ENCODE results near the gene SLC50A1. TPM values are rescaled to one million over a fixed set of nuclear protein-coding genes. Genes with fewer than 3 reads are reported as not detected.
"Not testable (repeated sequence)": the region's sequence is repeated elsewhere in the genome, so short reads cannot be mapped to it uniquely, and the experiment has no call there.

The SLC50A1 gene
- total RNA-seq, 1 donor from 2014 or later, result 43.9 TPM

GRCh38 chr1:155166471-155167165 is 31.0 kb downstream of the SLC50A1 start:
- Mint-ChIP-seq H3K36me3 (ENCODE audit: low read depth, unreplicated experiment) (peaks cover 12% of the 10 kb centered on the region), H3K9me3 (ENCODE audit: unreplicated experiment) (no peaks in the 10 kb centered on the region), H3K27ac (ENCODE audit: unreplicated experiment) (peak overlapping the region; percentile 98), H3K27me3 (ENCODE audit: unreplicated experiment) (peaks cover 6% of the 10 kb centered on the region), H3K4me1 (ENCODE audit: unreplicated experiment) (peaks cover 18% of the 10 kb centered on the region), H3K4me3 (ENCODE audit: unreplicated experiment) (peak overlapping the region; percentile 85)
- DNase-seq (ENCODE audit: low spot score), result peak; percentile 84
- no peak for TF ChIP-seq CTCF (IDR thresholded peaks at IDR 0.05; ENCODE audit: unreplicated experiment)

- Mint-ChIP-seq H3K27ac (ENCODE audit: unreplicated experiment) (peak overlapping the region; percentile 95), H3K36me3 (ENCODE audit: low read depth, unreplicated experiment) (peaks cover 18% of the 10 kb centered on the region), H3K9me3 (ENCODE audit: unreplicated experiment) (no peaks in the 10 kb centered on the region), H3K4me1 (ENCODE audit: unreplicated experiment) (peaks cover 25% of the 10 kb centered on the region), H3K4me3 (ENCODE audit: unreplicated experiment) (peak overlapping the region; percentile 85), H3K27me3 (ENCODE audit: unreplicated experiment) (peaks cover 6% of the 10 kb centered on the region)
- peak; percentile 75 for TF ChIP-seq CTCF (IDR thresholded peaks at IDR 0.05; ENCODE audit: unreplicated experiment)
- DNase-seq (ENCODE audit: low spot score), result peak; percentile 92
Measured at GRCh38 chr1:155167166-155168104, 31.8 kb downstream of the SLC50A1 start.

- peak; percentile 4 for TF ChIP-seq CTCF (IDR thresholded peaks at IDR 0.05; ENCODE audit: unreplicated experiment)
- H3K36me3 Mint-ChIP-seq (ENCODE audit: low read depth, unreplicated experiment), result peaks cover 20% of the 10 kb centered on the region
- not testable (repeated sequence) for H3K4me3 Mint-ChIP-seq (ENCODE audit: unreplicated experiment); DNase-seq (ENCODE audit: low spot score); H3K27me3 Mint-ChIP-seq (ENCODE audit: unreplicated experiment); H3K9me3 Mint-ChIP-seq (ENCODE audit: unreplicated experiment)
- peaks cover 28% of the 10 kb centered on the region for H3K4me1 Mint-ChIP-seq (ENCODE audit: unreplicated experiment)
- peak overlapping the region; percentile 95 for H3K27ac Mint-ChIP-seq (ENCODE audit: unreplicated experiment)
Measured at GRCh38 chr1:155168105-155168445, 32.4 kb downstream of the SLC50A1 start.

GRCh38 chr1:155168456-155169210 is 33.0 kb downstream of the SLC50A1 start:
- H3K9me3 Mint-ChIP-seq (ENCODE audit: unreplicated experiment), result no peaks in the 10 kb centered on the region
- peak overlapping the region; percentile 73 for H3K4me3 Mint-ChIP-seq (ENCODE audit: unreplicated experiment)
- H3K36me3 Mint-ChIP-seq (ENCODE audit: low read depth, unreplicated experiment), result peaks cover 26% of the 10 kb centered on the region
- peaks cover 10% of the 10 kb centered on the region for H3K27me3 Mint-ChIP-seq (ENCODE audit: unreplicated experiment)
- no peak for DNase-seq (ENCODE audit: low spot score)
- TF ChIP-seq CTCF (IDR thresholded peaks at IDR 0.05; ENCODE audit: unreplicated experiment), result no peak
- H3K4me1 Mint-ChIP-seq (ENCODE audit: unreplicated experiment), result peaks cover 33% of the 10 kb centered on the region
- no peak overlapping the region for H3K27ac Mint-ChIP-seq (ENCODE audit: unreplicated experiment)

Data from endothelial cell (in vitro differentiated cells).